H1 (cell line): Measurements from ENCODE around the gene SS18. TPM values are rescaled to one million over a fixed set of nuclear protein-coding genes. Genes with fewer than 3 reads are reported as not detected.

Source experiments
- CTCF ChIA-PET: fragments of 300-600 bp; sonication (Branson Sonifier 250); formaldehyde crosslinking; loops from one replicate; lab custom pipeline; 2021; ENCODE audit not compliant: partially characterized antibody; lab: Charles Lee
- POLR2A ChIA-PET: fragments of 300-600 bp; sonication (Branson Sonifier 250); formaldehyde crosslinking; loops from one replicate; lab custom pipeline; 2021; ENCODE audit warnings: inconsistent platforms; ENCODE audit not compliant: partially characterized antibody; lab: Charles Lee
- DNase-seq, 2 experiments: peaks; one replicate each; pipeline versions ENCODE4 v3.0.0 to v3.0.0-alpha.2; 2010 to 2022; ENCODE audit warnings: low spot score in 2 of 2, low read depth in 1 of 2, mixed read lengths in 1 of 2
- FAIRE-seq: peaks from 2 replicates; lab custom pipeline; 2011; peaks lifted over from hg19 to GRCh38; lab: Jason Lieb, UNC
- H2AFZ ChIP-seq: 2 replicates; pipeline ENCODE4 v1.8.1; 2012; ENCODE audit warnings: low read length, inconsistent platforms
- H2AK5ac ChIP-seq: 2 replicates; pipeline ENCODE4 v1.6.1; 2013; ENCODE audit warnings: low read depth, low read length
- H2BK120ac ChIP-seq: replicated peaks from 2 replicates; pipeline ENCODE3; 2013; ENCODE audit warnings: low read depth, low read length, inconsistent platforms
- H2BK12ac ChIP-seq: 2 replicates; pipeline ENCODE4 v1.6.1; 2013; ENCODE audit warnings: low read depth, low read length
- H2BK15ac ChIP-seq: 2 replicates; pipeline ENCODE4 v1.6.1; 2013; ENCODE audit warnings: low read length
- H2BK20ac ChIP-seq: 2 replicates; pipeline ENCODE4 v1.6.1; 2013; ENCODE audit warnings: low read length
- H2BK5ac ChIP-seq: 2 replicates; pipeline ENCODE4 v1.6.1; 2013; ENCODE audit warnings: low read depth, low read length
- H3K14ac ChIP-seq: 2 replicates; pipeline ENCODE4 v1.6.1; 2013; ENCODE audit warnings: inconsistent platforms; ENCODE audit not compliant: insufficient read length
- H3K18ac ChIP-seq: 2 replicates; pipeline ENCODE4 v1.6.1; 2013; ENCODE audit warnings: low read length; ENCODE audit errors: extremely low read depth
- H3K23ac ChIP-seq: 2 replicates; pipeline ENCODE4 v1.6.1; 2013; ENCODE audit warnings: inconsistent platforms; ENCODE audit not compliant: insufficient read length
- H3K23me2 ChIP-seq: 2 replicates; pipeline ENCODE4 v1.6.1; 2013; ENCODE audit warnings: low read depth, low read length
- H3K27ac ChIP-seq: 2 replicates; pipeline ENCODE4 v1.6.1; 2011; ENCODE audit warnings: low read depth, low read length, inconsistent platforms
- H3K27me3 ChIP-seq, 4 experiments: replicated peaks in 1 of 4; 1 replicate in 1 of 4; 2 replicates in 3 of 4; pipeline versions ENCODE4 v1.6.1 to v1.8.1; 2011 to 2013; ENCODE audit warnings: low read length in 3 of 4, mild to moderate bottlenecking in 3 of 4, inconsistent platforms in 2 of 4, mixed read lengths in 2 of 4, moderate library complexity in 1 of 4; ENCODE audit not compliant: control insufficient read depth in 3 of 4, insufficient read depth in 3 of 4; ENCODE audit errors: extremely low read depth in 1 of 4
- H3K36me3 ChIP-seq, 4 experiments: 2 replicates each; pipeline versions ENCODE4 v1.6.1 to v1.8.1; 2011 to 2013; ENCODE audit warnings: mild to moderate bottlenecking in 4 of 4, low read length in 3 of 4, moderate library complexity in 2 of 4, control low read depth in 1 of 4, inconsistent platforms in 1 of 4; ENCODE audit not compliant: insufficient read depth in 4 of 4, control insufficient read depth in 2 of 4
- H3K4ac ChIP-seq: replicated peaks from 2 replicates; pipeline ENCODE3; 2013; ENCODE audit warnings: low read length, low read depth, mixed read lengths, inconsistent platforms; ENCODE audit not compliant: insufficient read length
- H3K4me1 ChIP-seq, 4 experiments: replicated peaks in 1 of 4; 1 replicate in 1 of 4; 2 replicates in 3 of 4; pipeline versions ENCODE4 v1.6.1 to v1.8.1; 2011 to 2013; ENCODE audit warnings: low read length in 3 of 4, inconsistent platforms in 2 of 4, mixed read lengths in 1 of 4; ENCODE audit not compliant: insufficient read depth in 4 of 4, control insufficient read depth in 3 of 4
- H3K4me2 ChIP-seq, 2 experiments: 2 replicates each; pipeline versions ENCODE4 v1.6.1 to v1.8.1; 2011 to 2013; ENCODE audit warnings: low read depth in 2 of 2, low read length in 2 of 2, control low read depth in 1 of 2, inconsistent platforms in 1 of 2, mild to moderate bottlenecking in 1 of 2; ENCODE audit not compliant: insufficient read depth in 1 of 2
- H3K4me3 ChIP-seq, 4 experiments: fragments of 200-600, 300-600 bp in 1 of 4; sonication (generic), shearing (Covaris generic), sonication (Bioruptor Twin) in 1 of 4; 2 replicates each; pipeline versions ENCODE4 v1.5.1 to v1.8.1; 2011 to 2016; ENCODE audit warnings: low read length in 4 of 4, low read depth in 3 of 4, control low read depth in 2 of 4, inconsistent platforms in 2 of 4, mild to moderate bottlenecking in 2 of 4, mixed read lengths in 1 of 4, moderate library complexity in 1 of 4; ENCODE audit not compliant: insufficient read depth in 2 of 4; ENCODE audit errors: extremely low read depth in 1 of 4
- H3K56ac ChIP-seq: replicated peaks from 2 replicates; pipeline ENCODE3; 2013; ENCODE audit warnings: low read depth, mild to moderate bottlenecking, mixed read lengths, low read length, inconsistent platforms; ENCODE audit not compliant: insufficient read length
- H3K79me1 ChIP-seq: 2 replicates; pipeline ENCODE4 v1.6.1; 2013; ENCODE audit warnings: low read depth, low read length, control low read depth
- H3K79me2 ChIP-seq, 2 experiments: 2 replicates each; pipeline versions ENCODE4 v1.6.1 to v1.8.1; 2012 to 2013; ENCODE audit warnings: low read length in 2 of 2, mild to moderate bottlenecking in 2 of 2, inconsistent platforms in 1 of 2; ENCODE audit not compliant: insufficient read depth in 2 of 2, control insufficient read depth in 1 of 2
- H3K9ac ChIP-seq, 4 experiments: replicated peaks in 1 of 4; 1 replicate in 1 of 4; 2 replicates in 3 of 4; pipeline versions ENCODE4 v1.6.1 to v1.8.1; 2011 to 2013; ENCODE audit warnings: low read depth in 3 of 4, low read length in 3 of 4, control low read depth in 2 of 4, mild to moderate bottlenecking in 2 of 4, moderate library complexity in 2 of 4, inconsistent platforms in 1 of 4; ENCODE audit errors: extremely low read depth in 1 of 4
- H3K9me3 ChIP-seq, 2 experiments: 2 replicates each; pipeline versions ENCODE4 v1.6.1 to v1.8.1; 2012 to 2013; ENCODE audit warnings: mild to moderate bottlenecking in 2 of 2, moderate library complexity in 2 of 2, control low read depth in 1 of 2, inconsistent platforms in 1 of 2, low read depth in 1 of 2, low read length in 1 of 2, mixed read lengths in 1 of 2; ENCODE audit not compliant: insufficient read depth in 2 of 2
- H4K20me1 ChIP-seq, 2 experiments: replicated peaks in 1 of 2; 2 replicates each; pipeline versions ENCODE3 to v1.8.1; 2011 to 2013; ENCODE audit warnings: inconsistent platforms in 2 of 2, low read length in 2 of 2, mild to moderate bottlenecking in 1 of 2; ENCODE audit not compliant: insufficient read depth in 2 of 2, control insufficient read depth in 1 of 2
- H4K5ac ChIP-seq: 2 replicates; pipeline ENCODE4 v1.6.1; 2013; ENCODE audit warnings: low read length, low read depth, mixed read lengths, inconsistent platforms; ENCODE audit not compliant: insufficient read length
- H4K8ac ChIP-seq: 2 replicates; pipeline ENCODE4 v1.8.0; 2013; ENCODE audit warnings: mild to moderate bottlenecking, moderate library complexity, low read length, inconsistent platforms; ENCODE audit not compliant: insufficient read depth; ENCODE audit errors: extremely low read depth
- H4K91ac ChIP-seq: replicated peaks from 2 replicates; pipeline ENCODE3; 2013; ENCODE audit warnings: low read length, mixed read lengths, inconsistent platforms; ENCODE audit not compliant: insufficient read length
- CTBP2 ChIP-seq: IDR thresholded peaks from 2 replicates; pipeline ENCODE4 v1.7.0; 2011; ENCODE audit warnings: borderline replicate concordance, mild to moderate bottlenecking, moderate library complexity, mixed read lengths, low read length; ENCODE audit not compliant: insufficient read depth, insufficient read length
- GABPA ChIP-seq: IDR thresholded peaks from 2 replicates; pipeline ENCODE4 v1.6.1; 2011; ENCODE audit warnings: mild to moderate bottlenecking, low read length, moderate library complexity, borderline replicate concordance; ENCODE audit not compliant: insufficient read depth
- MAFK ChIP-seq: IDR thresholded peaks from 2 replicates; pipeline ENCODE4 v1.6.1; 2012; ENCODE audit warnings: low read depth, mild to moderate bottlenecking, improper control_type of control experiment, low read length
- polyA plus RNA-seq, 7 experiments: library from polyadenylated mRNA; depleted of rRNA in 3 of 7; stranded (reverse) in 5 of 7; unstranded in 2 of 7; fragments of >200 nt in 5 of 7; fragments of 200-250 nt in 2 of 7; gene quantifications; 1 replicate in 5 of 7; 2 replicates in 1 of 7; 4 replicates in 1 of 7; pipeline versions ENCODE4 v1.2.1 to v1.2.3, GENCODE V29; 2011 to 2013; ENCODE audit warnings: missing spikeins in 2 of 7, mixed read lengths in 2 of 7
- total RNA-seq: library from RNA; stranded (reverse); fragmentation: NEBNext Ultra II Directional; extraction: Animal tissue kit (Norgen Biotek cat#: 25700); gene quantifications from 2 replicates; pipeline ENCODE4 v1.2.1, GENCODE V29; 2021
- TF ChIP-seq, protein P1 (sequence below): IDR thresholded peaks from 2 replicates; pipeline ENCODE4 v1.6.1; 2012; ENCODE audit warnings: inconsistent platforms

The SS18 gene
- total and polyA plus RNA-seq, 2 of the 8 experiments (the other 6 are each of a cell fraction or from before 2014, with no cell fraction given), result 83.5 to 106 TPM

DNA sequence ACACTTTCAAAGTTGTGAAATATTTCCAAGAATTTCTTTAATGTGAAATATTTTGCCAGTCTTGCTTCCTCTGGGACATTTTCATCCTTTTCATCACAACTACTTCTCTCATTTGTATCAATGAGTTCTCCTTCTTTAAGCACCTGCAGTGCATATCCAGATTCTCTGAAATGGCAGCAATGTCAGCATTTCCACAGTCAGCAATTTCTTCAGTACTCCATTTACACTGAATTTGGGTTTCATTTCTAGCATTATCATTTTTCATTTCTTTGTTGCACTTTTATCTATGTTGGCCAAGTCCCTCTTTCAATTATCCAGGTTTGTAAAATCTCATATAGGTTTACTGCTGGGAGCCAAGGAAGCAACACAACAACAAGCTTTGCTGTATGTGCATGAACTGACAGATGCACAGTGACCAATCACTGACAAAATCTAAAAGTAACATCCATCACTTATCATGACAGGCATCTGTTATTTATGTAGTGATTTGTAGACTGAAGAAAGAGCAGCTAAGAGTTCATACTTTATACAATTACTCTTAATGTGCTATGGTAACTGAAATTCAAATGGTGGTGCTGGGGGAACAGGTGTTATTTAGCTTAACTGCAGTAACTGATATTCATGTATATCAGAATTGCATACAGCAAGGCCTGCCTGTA, 43.9 kb downstream of the SS18 start:
- Histone ChIP-seq H2AK5ac (no peak overlapping the region), H2BK20ac (no peak overlapping the region), H3K79me2 (peaks cover 0 to 3% of the 10 kb centered on the region in 2 experiments; a peak in 2 of 4 replicates), H3K9me3 (no peaks in the 10 kb centered on the region), H3K23me2 (no peaks in the 10 kb centered on the region), H3K18ac (no peak overlapping the region), H3K27me3 (no peaks in the 10 kb centered on the region), H4K5ac (no peak overlapping the region), H3K9ac (no peak overlapping the region), H3K56ac (no peak overlapping the region), H2BK12ac (no peak overlapping the region), H2BK15ac (no peak overlapping the region), H2BK120ac (no peak overlapping the region), H3K79me1 (no peaks in the 10 kb centered on the region; the same call in 1 of the 2 replicates), H2AFZ (no peak overlapping the region), H2BK5ac (no peak overlapping the region), H3K14ac (no peak overlapping the region), H3K4me2 (no peak overlapping the region), H4K8ac (no peak overlapping the region), H3K4me3 (no peak overlapping the region), H3K27ac (no peak overlapping the region), H3K36me3 (peaks cover 0 to 13% (median 2%) of the 10 kb centered on the region in 4 experiments; a peak in 2 of 8 replicates), H3K4me1 (no peaks in the 10 kb centered on the region), H4K20me1 (peaks cover 0 to 1% of the 10 kb centered on the region in 2 experiments), H4K91ac (no peak overlapping the region), H3K4ac (no peak overlapping the region), H3K23ac (no peak overlapping the region)
- DNase-seq, result no peak
- no peak for TF ChIP-seq CTBP2
- TF ChIP-seq MAFK, result 0 out of 2 replicates have a peak, but pooled peaks have one; percentile 14
- TF ChIP-seq, protein P1, sequence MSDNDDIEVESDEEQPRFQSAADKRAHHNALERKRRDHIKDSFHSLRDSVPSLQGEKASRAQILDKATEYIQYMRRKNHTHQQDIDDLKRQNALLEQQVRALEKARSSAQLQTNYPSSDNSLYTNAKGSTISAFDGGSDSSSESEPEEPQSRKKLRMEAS, result no peak
- TF ChIP-seq GABPA, result no peak
- ChIA-PET CTCF (no interaction called here), POLR2A (no interaction called here)
- no peak for FAIRE-seq
